Measurements from ENCODE around the gene MOSMO. TPM values are rescaled to one million over a fixed set of nuclear protein-coding genes. Genes with fewer than 3 reads are reported as not detected.

MOSMO gene
- total and polyA plus RNA-seq, 9 of the 15 experiments (the other 6 are each of a cell fraction or from before 2014, with no cell fraction given) = 1.9 to 13.3 (median 7.7) TPM

- ATAC-seq = no peak
- no peak for DNase-seq (ENCODE audit: extremely low read depth in 1 of 4, low spot score in 3 of 4)
- ChIA-PET CTCF (ENCODE audit: low intra/inter-chr PET ratio) (no interaction called here), POLR2A (interaction anchor here (0.6 to 1.5 kb wide), 3 partner anchors 8 to 108 kb away, joined by 3 to 6 read pairs (median 4); partner anchors contain the start of gene MOSMO)
- Histone ChIP-seq H3K4me3 (no peak overlapping the region), H3K9me3 (replicated peaks; ENCODE audit: control insufficient read depth, insufficient read depth, low read depth, low read length) (no peaks in the 10 kb centered on the region), H2AFZ (ENCODE audit: low read depth, low read length) (no peak overlapping the region), H3K9me1 (ENCODE audit: control insufficient read depth, insufficient read depth, low read length) (no peaks in the 10 kb centered on the region), H3K36me3 (ENCODE audit: control insufficient read depth, insufficient read depth, low read length) (no peaks in the 10 kb centered on the region), H3K4me2 (ENCODE audit: insufficient read depth, low read length) (no peak overlapping the region), H3K4me1 (replicated peaks in 1 of 2; ENCODE audit: control insufficient read depth in 2 of 2, insufficient read depth in 2 of 2, low read length in 2 of 2) (no peaks in the 10 kb centered on the region), H3K27ac (ENCODE audit: extremely low read depth, low read depth, low read length) (no peak overlapping the region), H4K20me1 (replicated peaks; ENCODE audit: control insufficient read depth, insufficient read depth, low read length) (peaks cover 8% of the 10 kb centered on the region; the same call in 1 of the 2 replicates), H3K79me2 (ENCODE audit: control insufficient read depth, insufficient read depth, low read length) (peaks cover 21% of the 10 kb centered on the region; the same call in 2 of the 3 replicates), H3K9ac (ENCODE audit: insufficient read depth in 1 of 2, low read depth in 2 of 2, low read length in 2 of 2) (no peak overlapping the region), H3K27me3 (ENCODE audit: control insufficient read depth in 2 of 2, insufficient read depth in 2 of 2, low read length in 2 of 2) (no peaks in the 10 kb centered on the region)
- BruUV-seq (replicated peaks) = no TSS peak
- in situ Hi-C loops (cut with MboI) (no loop called here), intact Hi-C loops (cut with micrococcal nuclease) (no loop called here)
- FAIRE-seq = no peak
- WGBS (ENCODE audit: insufficient coverage, low coverage, missing lambda C conversion rate) = 69% methylated on average over 4 of the region's 4 CpGs
- no peak for TF ChIP-seq ESRRB (CRISPR knock-in tag; IDR thresholded peaks at IDR 0.05; ENCODE audit: borderline replicate concordance)
- TF ChIP-seq CBX2 (IDR thresholded peaks at IDR 0.05; ENCODE audit: insufficient read depth, low read length, poor library complexity, severe bottlenecking) = no peak
- no peak for TF ChIP-seq CBFA2T2 (conservative IDR thresholded peaks at IDR 0.05)
- TF ChIP-seq MTA1 (IDR thresholded peaks at IDR 0.05; ENCODE audit: borderline replicate concordance) = no peak
- no peak for TF ChIP-seq RFX5 (IDR thresholded peaks at IDR 0.05; ENCODE audit: low read depth, low read length)
These were observed 9.0 kb downstream of the MOSMO start for GRCh38 chr16:22016927-22017326.

GRCh38 chr16:22018559-22018958, 10.6 kb downstream of the MOSMO start:
- no peak for FAIRE-seq
- no peaks in the 10 kb centered on the region for H3K4me1 ChIP-seq (replicated peaks in 1 of 2; ENCODE audit: control insufficient read depth in 2 of 2, insufficient read depth in 2 of 2, low read length in 2 of 2)
- peaks cover 8% of the 10 kb centered on the region; the same call in 1 of the 2 replicates for H4K20me1 ChIP-seq (replicated peaks; ENCODE audit: control insufficient read depth, insufficient read depth, low read length)
- no peaks in the 10 kb centered on the region for H3K9me3 ChIP-seq (replicated peaks; ENCODE audit: control insufficient read depth, insufficient read depth, low read depth, low read length)
- no peak overlapping the region for H3K9ac ChIP-seq (ENCODE audit: insufficient read depth in 1 of 2, low read depth in 2 of 2, low read length in 2 of 2)
- no peak overlapping the region for H3K27ac ChIP-seq (ENCODE audit: extremely low read depth, low read depth, low read length)
- POLR2A ChIA-PET = no interaction called here
- ATAC-seq = no peak
- intact Hi-C loops (cut with micrococcal nuclease) (no loop called here), in situ Hi-C loops (cut with MboI) (no loop called here)
- H3K4me2 ChIP-seq (ENCODE audit: insufficient read depth, low read length) = no peak overlapping the region
- DNase-seq (ENCODE audit: extremely low read depth in 1 of 4, low spot score in 3 of 4) = no peak
- CTCF ChIA-PET (ENCODE audit: low intra/inter-chr PET ratio) = interaction anchor here (0.6 kb wide), 1 partner anchor 1288 kb away, joined by 7 read pairs; no protein-coding TSS in a partner anchor
- WGBS (ENCODE audit: insufficient coverage, low coverage, missing lambda C conversion rate) = 100% methylated on average over 1 of the region's 1 CpG
- no peaks in the 10 kb centered on the region; the same call in 2 of the 3 replicates for H3K36me3 ChIP-seq (ENCODE audit: control insufficient read depth, insufficient read depth, low read length)
- H3K27me3 ChIP-seq (ENCODE audit: control insufficient read depth in 2 of 2, insufficient read depth in 2 of 2, low read length in 2 of 2) = no peaks in the 10 kb centered on the region
- H3K4me3 ChIP-seq = no peak overlapping the region
- H3K9me1 ChIP-seq (ENCODE audit: control insufficient read depth, insufficient read depth, low read length) = no peaks in the 10 kb centered on the region
- H2AFZ ChIP-seq (ENCODE audit: low read depth, low read length) = no peak overlapping the region
- BruUV-seq (replicated peaks) = no TSS peak
- peaks cover 16% of the 10 kb centered on the region; the same call in 2 of the 3 replicates for H3K79me2 ChIP-seq (ENCODE audit: control insufficient read depth, insufficient read depth, low read length)
- TF ChIP-seq ARID4B (CRISPR knock-in tag; IDR thresholded peaks at IDR 0.05) (no peak), E2F5 (CRISPR knock-in tag; IDR thresholded peaks at IDR 0.05) (no peak), NFIC (IDR thresholded peaks at IDR 0.05) (no peak), EWSR1 (IDR thresholded peaks at IDR 0.05; ENCODE audit: borderline replicate concordance, low read depth, partially characterized antibody) (no peak), ZNF408 (CRISPR knock-in tag; IDR thresholded peaks at IDR 0.05; ENCODE audit: low read depth) (no peak), ZNF146 (CRISPR knock-in tag; IDR thresholded peaks at IDR 0.05; ENCODE audit: unreplicated experiment) (no peak), ARHGAP35 (IDR thresholded peaks at IDR 0.05; ENCODE audit: partially characterized antibody) (no peak)
